GM12878 (cell line): Measurements from ENCODE around the gene ACOT7.

ENCODE experiments used
- CTCF ChIP-seq, 3 experiments: IDR thresholded peaks in 2 of 3; conservative IDR thresholded peaks in 1 of 3; 2 replicates each; pipeline ENCODE4 v1.5.1; 2011; ENCODE audit warnings: low read depth in 3 of 3, low read length in 3 of 3, mild to moderate bottlenecking in 3 of 3, control low read depth in 2 of 3, moderate library complexity in 2 of 3, inconsistent platforms in 1 of 3, mixed read lengths in 1 of 3; ENCODE audit not compliant: control insufficient read depth in 2 of 3, insufficient read depth in 1 of 3; ENCODE audit errors: extremely low read depth in 1 of 3
- JUNB ChIP-seq: IDR thresholded peaks from 2 replicates; pipeline ENCODE4 v1.6.1; 2016; ENCODE audit warnings: antibody characterized with exemption, mild to moderate bottlenecking
- POLR2AphosphoS2 ChIP-seq: IDR thresholded peaks from 2 replicates; pipeline ENCODE4 v1.6.1; 2011; ENCODE audit warnings: low read depth, mild to moderate bottlenecking, low read length, improper control_type of control experiment, moderate library complexity
- POLR2AphosphoS5 ChIP-seq: IDR thresholded peaks from 2 replicates; pipeline ENCODE4 v1.6.1; 2011; ENCODE audit warnings: mild to moderate bottlenecking, low read length, inconsistent platforms
- RAD51 ChIP-seq: fragments of 450-650 bp; IDR thresholded peaks from 2 replicates; pipeline ENCODE4 v1.6.1; 2016; ENCODE audit warnings: moderate library complexity, mild to moderate bottlenecking, inconsistent platforms
- TF ChIP-seq, protein P1 (sequence below): IDR thresholded peaks from 2 replicates; pipeline ENCODE4 v1.6.1; 2011; ENCODE audit warnings: mild to moderate bottlenecking, low read depth, low read length, moderate library complexity; ENCODE audit not compliant: insufficient replicate concordance

- TF ChIP-seq POLR2AphosphoS5 (no peak), CTCF (IDR thresholded peaks at IDR 0.05 in 2 of 3, conservative IDR thresholded peaks at IDR 0.05 in 1 of 3; ENCODE audit: control insufficient read depth in 2 of 3, extremely low read depth in 1 of 3, insufficient read depth in 1 of 3, low read depth in 3 of 3, low read length in 3 of 3) (no peak), RAD51 (no peak), JUNB (no peak), POLR2AphosphoS2 (no peak)
- TF ChIP-seq, protein P1, sequence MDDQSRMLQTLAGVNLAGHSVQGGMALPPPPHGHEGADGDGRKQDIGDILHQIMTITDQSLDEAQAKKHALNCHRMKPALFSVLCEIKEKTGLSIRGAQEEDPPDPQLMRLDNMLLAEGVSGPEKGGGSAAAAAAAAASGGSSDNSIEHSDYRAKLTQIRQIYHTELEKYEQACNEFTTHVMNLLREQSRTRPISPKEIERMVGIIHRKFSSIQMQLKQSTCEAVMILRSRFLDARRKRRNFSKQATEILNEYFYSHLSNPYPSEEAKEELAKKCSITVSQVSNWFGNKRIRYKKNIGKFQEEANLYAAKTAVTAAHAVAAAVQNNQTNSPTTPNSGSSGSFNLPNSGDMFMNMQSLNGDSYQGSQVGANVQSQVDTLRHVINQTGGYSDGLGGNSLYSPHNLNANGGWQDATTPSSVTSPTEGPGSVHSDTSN = no peak
Measured at GRCh38 chr1:6267686-6268322, 125.8 kb downstream of the ACOT7 start.
